Measurements from ENCODE around the gene ATOSB.
A peak's percentile ranks its signal among the peaks of the same experiment; 100 is the strongest.

ATOSB gene

GRCh38 chr9:35096035-35096849, 19.4 kb downstream of the ATOSB start, which contains the start of gene PIGO (continued):
- TF ChIP-seq ZNF341 (tag by site-specific recombination; IDR thresholded peaks at IDR 0.05; ENCODE audit: low read depth) (peak; percentile 29; the same call in 1 of the 2 replicates), REST (tag by site-specific recombination; IDR thresholded peaks at IDR 0.05) (no peak), ZNF174 (tag by site-specific recombination; IDR thresholded peaks at IDR 0.05) (no peak), GFI1B (tag by site-specific recombination; IDR thresholded peaks at IDR 0.05) (no peak), ZNF529 (tag by site-specific recombination; IDR thresholded peaks at IDR 0.05; ENCODE audit: insufficient replicate concordance) (no peak), ELK4 (IDR thresholded peaks at IDR 0.05; ENCODE audit: borderline replicate concordance, low read depth, low read length) (peak; percentile 47; the same call in 1 of the 2 replicates), ZBTB17 (tag by site-specific recombination; IDR thresholded peaks at IDR 0.05) (peak; percentile 88), ZNF121 (tag by site-specific recombination; IDR thresholded peaks at IDR 0.05) (0 out of 2 replicates have a peak, but pooled peaks have one; percentile 8), ZNF140 (tag by site-specific recombination; IDR thresholded peaks at IDR 0.05) (no peak), ZNF830 (tag by site-specific recombination; IDR thresholded peaks at IDR 0.05; ENCODE audit: low read depth) (no peak), ZNF600 (tag by site-specific recombination; IDR thresholded peaks at IDR 0.05) (peak; percentile 50), EGR2 (tag by site-specific recombination; IDR thresholded peaks at IDR 0.05; ENCODE audit: low read depth) (no peak), ZNF404 (tag by site-specific recombination; IDR thresholded peaks at IDR 0.05) (no peak), ZSCAN5A (tag by site-specific recombination; IDR thresholded peaks at IDR 0.05) (no peak), ZNF274 (IDR thresholded peaks at IDR 0.05; ENCODE audit: low read length) (no peak), ZNF274 (tag by site-specific recombination; IDR thresholded peaks at IDR 0.05; ENCODE audit: borderline replicate concordance) (no peak), WT1 (tag by site-specific recombination; IDR thresholded peaks at IDR 0.05) (no peak; the same call in 1 of the 2 replicates), MYNN (tag by site-specific recombination; IDR thresholded peaks at IDR 0.05; ENCODE audit: borderline replicate concordance) (no peak), KLF10 (tag by site-specific recombination; IDR thresholded peaks at IDR 0.05) (no peak; the same call in 1 of the 2 replicates), ZNF114 (tag by site-specific recombination; IDR thresholded peaks at IDR 0.05) (no peak), ZNF366 (tag by site-specific recombination; conservative IDR thresholded peaks at IDR 0.05) (no peak), ZNF37A (tag by site-specific recombination; IDR thresholded peaks at IDR 0.05) (no peak), KLF8 (tag by site-specific recombination; IDR thresholded peaks at IDR 0.05) (peak; percentile 59; the same call in 1 of the 2 replicates), ZNF10 (tag by site-specific recombination; IDR thresholded peaks at IDR 0.05) (no peak), KLF7 (tag by site-specific recombination; IDR thresholded peaks at IDR 0.05; ENCODE audit: borderline replicate concordance) (no peak), HIC1 (tag by site-specific recombination; IDR thresholded peaks at IDR 0.05) (no peak), ZSCAN18 (tag by site-specific recombination; IDR thresholded peaks at IDR 0.05) (no peak), ZBTB21 (tag by site-specific recombination; IDR thresholded peaks at IDR 0.05) (peak; percentile 25; the same call in 1 of the 2 replicates), ZSCAN4 (tag by site-specific recombination; IDR thresholded peaks at IDR 0.05) (0 out of 2 replicates have a peak, but pooled peaks have one; percentile 36)
